ENCODE data around the gene TBCD.
A peak's percentile ranks its signal among the peaks of the same experiment; 100 is the strongest.

TBCD gene

GRCh38 chr17:82752371-82753200 is 721 bp downstream of the TBCD start:
- peak; percentile 17 to 25 for DNase-seq (ENCODE audit: low read depth in 2 of 2)
- peak overlapping the region; percentile 65 to 91 for H3K4me3 ChIP-seq (replicated peaks in 1 of 2; ENCODE audit: low read depth in 2 of 2, low read length in 2 of 2)
- TF ChIP-seq CTCF (IDR thresholded peaks at IDR 0.05; ENCODE audit: low read depth, low read length), result no peak

- DNase-seq (ENCODE audit: low read depth in 2 of 2), result no peak
- TF ChIP-seq CTCF (IDR thresholded peaks at IDR 0.05; ENCODE audit: low read depth, low read length), result no peak
- peak overlapping the region; percentile 65 to 91 for H3K4me3 ChIP-seq (replicated peaks in 1 of 2; ENCODE audit: low read depth in 2 of 2, low read length in 2 of 2)
These were observed 1.3 kb downstream of the TBCD start for GRCh38 chr17:82753201-82753464.

- no peak for TF ChIP-seq CTCF (IDR thresholded peaks at IDR 0.05; ENCODE audit: low read depth, low read length)
- no peak overlapping the region for H3K4me3 ChIP-seq (replicated peaks in 1 of 2; ENCODE audit: low read depth in 2 of 2, low read length in 2 of 2)
- peak in 1 of 2 donors; percentile 15 for DNase-seq (ENCODE audit: low read depth in 2 of 2)
These were observed 2.7 kb downstream of the TBCD start for GRCh38 chr17:82754297-82755208.

- DNase-seq (ENCODE audit: low read depth in 2 of 2), result no peak
- no peak for TF ChIP-seq CTCF (IDR thresholded peaks at IDR 0.05; ENCODE audit: low read depth, low read length)
- H3K4me3 ChIP-seq (replicated peaks in 1 of 2; ENCODE audit: low read depth in 2 of 2, low read length in 2 of 2), result no peak overlapping the region
These were observed 4.3 kb downstream of the TBCD start for GRCh38 chr17:82756166-82756565.

GRCh38 chr17:82765371-82765770 is 13.5 kb downstream of the TBCD start:
- no peak for TF ChIP-seq CTCF (IDR thresholded peaks at IDR 0.05; ENCODE audit: low read depth, low read length)
- DNase-seq (ENCODE audit: low read depth in 2 of 2), result no peak
- H3K4me3 ChIP-seq (replicated peaks in 1 of 2; ENCODE audit: low read depth in 2 of 2, low read length in 2 of 2), result no peak overlapping the region

GRCh38 chr17:82767041-82767754 is 15.3 kb downstream of the TBCD start:
- TF ChIP-seq CTCF (IDR thresholded peaks at IDR 0.05; ENCODE audit: low read depth, low read length), result peak; percentile 70
- DNase-seq (ENCODE audit: low read depth in 2 of 2), result peak; percentile 60 to 62
- H3K4me3 ChIP-seq (replicated peaks in 1 of 2; ENCODE audit: low read depth in 2 of 2, low read length in 2 of 2), result no peak overlapping the region

Data from cardiac fibroblast (primary cell).